Ishikawa (cell line): ENCODE measurements around the gene OLFML2A.

Experiments used
- CEBPB ChIP-seq: IDR thresholded peaks from 2 replicates; pipeline ENCODE4 v1.6.1; 2012
- CREB1 ChIP-seq: IDR thresholded peaks from 2 replicates; pipeline ENCODE4 v1.6.1; 2012; ENCODE audit warnings: low read depth
- EGR1 ChIP-seq: IDR thresholded peaks from 2 replicates; pipeline ENCODE4 v1.6.1; 2012
- EP300 ChIP-seq: IDR thresholded peaks from 2 replicates; pipeline ENCODE4 v1.6.1; 2012; ENCODE audit warnings: borderline replicate concordance
- MAX ChIP-seq: IDR thresholded peaks from 2 replicates; pipeline ENCODE4 v1.6.1; 2012
- NFIC ChIP-seq: IDR thresholded peaks from 2 replicates; pipeline ENCODE4 v1.6.1; 2012
- RAD21 ChIP-seq: IDR thresholded peaks from 2 replicates; pipeline ENCODE4 v1.6.1; 2012; ENCODE audit warnings: low read depth
- REST ChIP-seq: IDR thresholded peaks from 2 replicates; pipeline ENCODE4 v1.6.1; 2012; ENCODE audit warnings: low read depth, mild to moderate bottlenecking
- TAF1 ChIP-seq: IDR thresholded peaks from 2 replicates; pipeline ENCODE4 v1.6.1; 2012; ENCODE audit warnings: low read depth, mild to moderate bottlenecking
- YY1 ChIP-seq: IDR thresholded peaks from 2 replicates; pipeline ENCODE4 v1.6.1; 2012; ENCODE audit warnings: low read depth
- ZBTB7A ChIP-seq: IDR thresholded peaks from 2 replicates; pipeline ENCODE4 v1.6.1; 2012; ENCODE audit warnings: low read depth

- no peak for TF ChIP-seq REST
- no peak for TF ChIP-seq CEBPB
- TF ChIP-seq RAD21: peak; percentile 81
- no peak for TF ChIP-seq EP300
- TF ChIP-seq NFIC: no peak
- peak; percentile 73; the same call in 1 of the 2 replicates for TF ChIP-seq MAX
- no peak for TF ChIP-seq ZBTB7A
- peak; percentile 17 for TF ChIP-seq YY1
- TF ChIP-seq TAF1: no peak
- no peak for TF ChIP-seq CREB1
- peak; percentile 17; the same call in 1 of the 2 replicates for TF ChIP-seq EGR1
Measured at GRCh38 chr9:124852829-124853531, 76.0 kb downstream of the OLFML2A start, which contains the start of gene WDR38.
